HUES64 (cell line): ENCODE measurements around the gene ANKK1.

ENCODE experiments used
- H3K27ac ChIP-seq: 2 replicates; pipeline ENCODE4 v1.7.0; 2013; ENCODE audit warnings: low read depth, low read length, inconsistent platforms
- H3K27me3 ChIP-seq: 2 replicates; pipeline ENCODE4 v1.6.1; 2013; ENCODE audit warnings: mild to moderate bottlenecking, low read length; ENCODE audit not compliant: insufficient read depth
- H3K36me3 ChIP-seq: 2 replicates; pipeline ENCODE4 v1.6.1; 2013; ENCODE audit warnings: mild to moderate bottlenecking, low read length; ENCODE audit not compliant: insufficient read depth
- H3K4me1 ChIP-seq: 2 replicates; pipeline ENCODE4 v1.6.1; 2013; ENCODE audit warnings: mild to moderate bottlenecking, low read length, moderate library complexity; ENCODE audit not compliant: insufficient read depth
- H3K4me3 ChIP-seq: 2 replicates; pipeline ENCODE4 v1.5.1; 2013; ENCODE audit warnings: mild to moderate bottlenecking, low read length, moderate library complexity
- H3K9ac ChIP-seq: 2 replicates; pipeline ENCODE4 v1.6.1; 2013; ENCODE audit warnings: mild to moderate bottlenecking, low read depth, low read length
- H3K9me3 ChIP-seq: 2 replicates; pipeline ENCODE4 v1.6.1; 2013; ENCODE audit warnings: low read depth, low read length; ENCODE audit not compliant: insufficient read depth
- WGBS: fragments of 150-250, 120-280 bp; methylation state at CpG from one replicate; pipeline ENCODE4 v1.1.7; 2013; ENCODE audit warnings: missing lambda C conversion rate; 5-methylcytosine and 5-hydroxymethylcytosine counted together

ANKK1 gene

GRCh38 chr11:113397212-113397611, 9.6 kb downstream of the ANKK1 start:
- H3K4me3 ChIP-seq: no peak overlapping the region
- H3K9me3 ChIP-seq: no peaks in the 10 kb centered on the region
- H3K27ac ChIP-seq: no peak overlapping the region
- H3K9ac ChIP-seq: no peak overlapping the region
- H3K4me1 ChIP-seq: no peaks in the 10 kb centered on the region
- WGBS: 86% methylated on average over 7 of the region's 7 CpGs
- no peaks in the 10 kb centered on the region for H3K27me3 ChIP-seq
- no peaks in the 10 kb centered on the region for H3K36me3 ChIP-seq

GRCh38 chr11:113397821-113398220, 10.2 kb downstream of the ANKK1 start:
- no peak overlapping the region for H3K9ac ChIP-seq
- no peak overlapping the region for H3K27ac ChIP-seq
- no peak overlapping the region for H3K4me3 ChIP-seq
- no peaks in the 10 kb centered on the region for H3K27me3 ChIP-seq
- no peaks in the 10 kb centered on the region for H3K36me3 ChIP-seq
- H3K4me1 ChIP-seq: no peaks in the 10 kb centered on the region
- WGBS: 85% methylated on average over 4 of the region's 4 CpGs
- no peaks in the 10 kb centered on the region for H3K9me3 ChIP-seq

- no peaks in the 10 kb centered on the region for H3K4me1 ChIP-seq
- H3K4me3 ChIP-seq: no peak overlapping the region
- no peaks in the 10 kb centered on the region for H3K9me3 ChIP-seq
- H3K36me3 ChIP-seq: no peaks in the 10 kb centered on the region
- H3K27ac ChIP-seq: no peak overlapping the region
- WGBS: 90% methylated on average over 24 of the region's 24 CpGs
- no peak overlapping the region for H3K9ac ChIP-seq
- no peaks in the 10 kb centered on the region; the same call in 1 of the 2 replicates for H3K27me3 ChIP-seq
Observed at GRCh38 chr11:113398669-113399430, 11.3 kb downstream of the ANKK1 start.

- H3K9me3 ChIP-seq: no peaks in the 10 kb centered on the region
- H3K27ac ChIP-seq: no peak overlapping the region
- H3K4me3 ChIP-seq: no peak overlapping the region
- no peak overlapping the region for H3K9ac ChIP-seq
- H3K27me3 ChIP-seq: no peaks in the 10 kb centered on the region; the same call in 1 of the 2 replicates
- no peaks in the 10 kb centered on the region for H3K36me3 ChIP-seq
- H3K4me1 ChIP-seq: no peaks in the 10 kb centered on the region
- 74% methylated on average over 5 of the region's 5 CpGs for WGBS
Observed at GRCh38 chr11:113400631-113401230, 13.2 kb downstream of the ANKK1 start.

- H3K27me3 ChIP-seq: no peaks in the 10 kb centered on the region; the same call in 1 of the 2 replicates
- no peaks in the 10 kb centered on the region for H3K9me3 ChIP-seq
- WGBS: 65% methylated on average over 2 of the region's 2 CpGs
- H3K4me1 ChIP-seq: no peaks in the 10 kb centered on the region
- H3K36me3 ChIP-seq: no peaks in the 10 kb centered on the region
- no peak overlapping the region for H3K9ac ChIP-seq
- no peak overlapping the region for H3K27ac ChIP-seq
- no peak overlapping the region for H3K4me3 ChIP-seq
Observed at GRCh38 chr11:113401718-113402117, 14.1 kb downstream of the ANKK1 start.

GRCh38 chr11:113404859-113405430, 17.4 kb downstream of the ANKK1 start:
- Histone ChIP-seq H3K27me3 (no peaks in the 10 kb centered on the region; the same call in 1 of the 2 replicates), H3K9me3 (no peaks in the 10 kb centered on the region), H3K4me3 (no peak overlapping the region), H3K27ac (no peak overlapping the region), H3K9ac (no peak overlapping the region), H3K4me1 (no peaks in the 10 kb centered on the region), H3K36me3 (no peaks in the 10 kb centered on the region)
- 92% methylated on average over 7 of the region's 7 CpGs for WGBS

- Histone ChIP-seq H3K27me3 (no peaks in the 10 kb centered on the region; the same call in 1 of the 2 replicates), H3K4me3 (no peak overlapping the region), H3K27ac (no peak overlapping the region), H3K4me1 (no peaks in the 10 kb centered on the region), H3K9ac (no peak overlapping the region), H3K36me3 (no peaks in the 10 kb centered on the region), H3K9me3 (no peaks in the 10 kb centered on the region)
- WGBS: 85% methylated on average over 7 of the region's 7 CpGs
Observed at GRCh38 chr11:113405724-113406478, 18.3 kb downstream of the ANKK1 start.

- Histone ChIP-seq H3K4me3 (no peak overlapping the region), H3K27me3 (no peaks in the 10 kb centered on the region; the same call in 1 of the 2 replicates), H3K4me1 (no peaks in the 10 kb centered on the region), H3K9ac (no peak overlapping the region), H3K36me3 (no peaks in the 10 kb centered on the region), H3K9me3 (no peaks in the 10 kb centered on the region), H3K27ac (no peak overlapping the region)
- 89% methylated on average over 3 of the region's 3 CpGs for WGBS
Observed at GRCh38 chr11:113407163-113407562, 19.6 kb downstream of the ANKK1 start.

- Histone ChIP-seq H3K4me3 (no peak overlapping the region), H3K9me3 (no peaks in the 10 kb centered on the region), H3K9ac (no peak overlapping the region), H3K27ac (no peak overlapping the region), H3K27me3 (no peaks in the 10 kb centered on the region; the same call in 1 of the 2 replicates), H3K4me1 (no peaks in the 10 kb centered on the region), H3K36me3 (no peaks in the 10 kb centered on the region)
- WGBS: 62% methylated on average over 9 of the region's 9 CpGs
Observed at GRCh38 chr11:113408206-113408605, 20.6 kb downstream of the ANKK1 start.

GRCh38 chr11:113408887-113409286, 21.3 kb downstream of the ANKK1 start:
- no peak overlapping the region for H3K27ac ChIP-seq
- H3K36me3 ChIP-seq: no peaks in the 10 kb centered on the region
- H3K9me3 ChIP-seq: no peaks in the 10 kb centered on the region
- no peaks in the 10 kb centered on the region for H3K4me1 ChIP-seq
- 85% methylated on average over 9 of the region's 9 CpGs for WGBS
- H3K9ac ChIP-seq: no peak overlapping the region
- H3K4me3 ChIP-seq: no peak overlapping the region
- H3K27me3 ChIP-seq: no peaks in the 10 kb centered on the region; the same call in 1 of the 2 replicates

GRCh38 chr11:113409526-113409925, 21.9 kb downstream of the ANKK1 start:
- H3K4me3 ChIP-seq: no peak overlapping the region
- no peak overlapping the region for H3K27ac ChIP-seq
- H3K9me3 ChIP-seq: no peaks in the 10 kb centered on the region
- H3K4me1 ChIP-seq: no peaks in the 10 kb centered on the region
- H3K27me3 ChIP-seq: no peaks in the 10 kb centered on the region
- no peak overlapping the region for H3K9ac ChIP-seq
- H3K36me3 ChIP-seq: no peaks in the 10 kb centered on the region
- WGBS: 84% methylated on average over 3 of the region's 3 CpGs
